Stimulated activated CD8-positive, alpha-beta memory T cell treated with anti-CD3 and anti-CD28 coated beads, Interleukin-2, amount 100 ng/mL, for 1 hour (primary cell): Measurements from ENCODE around the gene OR5K1.

Experiments
- DNase-seq, 2 donors: peaks; one replicate each; pipeline ENCODE4 v3.0.0-alpha.2; 2020; ENCODE audit warnings: low read depth in 2 of 2

The OR5K1 gene

DNA sequence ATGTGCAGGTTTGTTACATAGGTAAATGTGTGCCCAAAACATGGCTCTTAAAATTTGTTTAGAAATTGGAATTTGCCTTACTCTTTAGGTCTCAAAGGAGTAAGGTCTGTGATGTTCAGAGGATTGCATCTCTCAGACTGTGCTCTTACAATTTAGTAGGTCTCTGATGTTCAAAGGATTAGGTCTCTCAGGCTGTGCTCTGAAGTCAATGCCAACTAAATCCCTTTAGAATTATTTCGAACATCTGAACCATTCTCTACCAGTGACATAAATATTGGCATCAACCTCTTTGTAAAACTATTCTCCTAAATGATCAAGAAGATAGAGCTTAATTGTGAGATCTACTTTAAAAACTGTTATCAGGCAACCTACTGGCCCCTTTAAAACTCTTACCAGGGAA is at the start of gene OR5K1:
Gene OR5K1, plus strand, starts transcription at position 301 of the 400 bp plus-strand sequence. CDS start 6,376 bp downstream, outside the sequence.
- no peak for DNase-seq

DNA sequence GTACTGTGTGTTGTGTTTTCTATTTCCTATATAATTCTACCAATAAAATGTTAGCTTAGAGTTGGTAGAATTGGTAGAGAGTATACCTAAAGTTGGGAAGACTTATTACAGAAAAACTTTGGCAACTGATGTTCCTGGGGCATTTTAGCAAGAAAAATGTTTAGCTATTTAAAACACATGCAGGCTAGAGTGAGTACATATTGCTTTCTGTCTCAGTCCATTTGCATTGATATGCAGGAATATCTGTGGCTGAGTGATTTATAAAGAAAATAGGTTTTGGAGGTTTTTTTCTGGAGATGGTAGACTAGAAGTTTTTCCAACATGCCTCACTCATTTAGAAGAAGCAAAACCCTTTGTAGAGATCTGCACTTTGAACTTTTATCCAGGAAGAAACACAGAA is 30.4 kb upstream of the OR5K1 start:
- no peak for DNase-seq

DNA sequence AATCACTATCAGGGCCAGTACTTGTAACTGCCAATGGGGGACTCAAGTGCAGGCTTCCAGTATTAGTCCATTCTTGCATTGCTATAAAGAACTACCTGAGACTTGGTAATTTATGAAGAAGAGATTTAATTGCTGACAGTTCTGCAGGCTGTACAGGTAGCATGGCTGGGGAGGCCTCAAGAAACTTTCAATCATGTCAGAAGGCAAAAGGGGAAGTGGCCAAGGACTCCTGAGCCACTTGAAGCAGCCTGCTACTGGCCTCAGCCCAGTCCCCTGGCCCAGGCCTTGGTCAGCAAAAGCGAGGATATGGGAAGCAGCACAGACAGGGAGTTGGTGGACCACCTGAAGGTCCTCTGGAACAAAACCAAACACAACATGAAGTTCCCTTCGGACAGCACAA is 29.2 kb upstream of the OR5K1 start:
- DNase-seq = no peak

DNA sequence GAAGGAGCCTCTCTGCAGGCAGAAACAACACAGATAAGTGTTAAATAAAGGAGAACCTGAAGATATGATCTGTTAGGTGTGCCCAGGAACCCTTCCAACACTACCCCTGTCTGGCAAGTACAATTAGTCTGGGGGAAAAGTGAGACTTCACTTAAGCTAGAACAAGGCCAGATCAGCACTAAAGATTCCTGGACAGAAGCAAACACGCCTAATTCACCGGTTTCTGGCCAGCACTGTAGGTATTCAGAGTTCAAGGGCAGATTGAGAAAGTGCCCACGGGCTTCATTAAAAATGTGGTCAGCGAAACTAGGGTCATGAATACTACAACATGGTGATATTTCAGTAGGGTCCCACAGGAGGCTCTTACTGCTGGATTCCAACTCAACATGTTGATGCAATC is 28.6 kb upstream of the OR5K1 start:
- DNase-seq = no peak

DNA sequence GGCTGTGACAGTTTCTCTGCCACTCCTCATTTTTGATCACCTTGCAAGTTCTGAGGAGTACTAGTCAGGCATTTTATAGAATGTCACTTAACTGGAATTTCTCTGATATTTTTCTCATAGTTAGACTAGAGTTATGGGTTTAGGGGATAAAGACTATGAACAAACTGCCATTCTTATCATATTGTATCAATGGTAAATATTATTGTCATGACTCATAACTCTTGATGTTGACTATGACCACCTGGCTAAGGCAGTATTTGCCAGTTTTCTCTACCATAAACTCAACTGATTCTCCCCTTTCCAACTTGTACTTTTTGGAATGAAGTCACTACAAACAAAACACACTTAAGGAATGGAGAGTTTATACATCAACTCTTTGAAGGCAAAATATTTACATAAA is 22.7 kb upstream of the OR5K1 start:
- DNase-seq = no peak

DNA sequence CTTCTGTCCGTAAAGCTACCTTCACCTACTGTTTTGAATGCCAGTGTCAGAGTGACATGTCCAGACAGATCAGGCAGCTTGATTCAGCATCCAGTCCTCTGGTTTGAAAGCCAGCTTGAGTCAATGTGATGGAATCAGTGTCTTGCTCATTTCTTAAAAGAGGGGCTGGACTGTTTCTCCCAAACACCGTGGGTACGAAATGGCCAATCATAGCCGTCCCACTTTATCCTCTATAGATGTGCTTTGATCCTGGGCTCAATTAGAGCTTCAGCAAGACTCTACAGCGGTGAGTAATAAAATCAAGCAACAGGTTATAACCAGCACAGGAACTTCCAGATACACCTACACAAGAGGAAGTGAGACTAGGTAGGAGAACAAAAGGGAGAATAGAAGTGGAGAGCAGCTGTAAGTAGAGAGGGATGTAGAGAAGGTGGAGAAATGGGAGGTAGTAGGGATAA is 17.0 kb upstream of the OR5K1 start:
- DNase-seq = no peak

DNA sequence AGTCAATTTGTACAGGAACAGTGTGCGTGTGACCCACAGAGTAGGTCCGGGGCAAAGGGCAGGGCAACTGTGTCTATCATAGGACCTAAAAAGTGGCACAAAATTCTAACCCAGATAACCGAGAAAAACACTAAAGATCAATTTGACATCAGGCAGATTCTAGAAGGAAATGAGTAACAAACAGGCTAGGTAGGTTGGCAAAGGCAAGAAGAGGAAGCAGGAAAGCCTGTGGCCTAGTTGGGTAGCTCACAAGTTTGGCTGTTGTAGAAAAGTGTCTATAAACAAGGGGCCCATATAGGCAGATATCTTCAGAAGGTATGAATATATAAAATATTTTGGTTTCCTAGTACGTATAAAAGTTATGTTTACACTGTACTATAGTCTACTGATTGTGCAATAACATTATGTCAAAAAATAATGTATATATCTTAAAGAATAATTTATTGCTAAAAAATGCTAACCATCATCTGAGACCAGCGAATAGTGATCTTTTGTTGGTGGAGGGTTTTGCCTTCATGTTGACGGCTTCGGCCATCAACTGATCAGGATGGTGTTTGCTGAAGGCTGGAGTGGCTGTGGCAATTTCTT is 13.3 kb upstream of the OR5K1 start:
- DNase-seq = no peak

DNA sequence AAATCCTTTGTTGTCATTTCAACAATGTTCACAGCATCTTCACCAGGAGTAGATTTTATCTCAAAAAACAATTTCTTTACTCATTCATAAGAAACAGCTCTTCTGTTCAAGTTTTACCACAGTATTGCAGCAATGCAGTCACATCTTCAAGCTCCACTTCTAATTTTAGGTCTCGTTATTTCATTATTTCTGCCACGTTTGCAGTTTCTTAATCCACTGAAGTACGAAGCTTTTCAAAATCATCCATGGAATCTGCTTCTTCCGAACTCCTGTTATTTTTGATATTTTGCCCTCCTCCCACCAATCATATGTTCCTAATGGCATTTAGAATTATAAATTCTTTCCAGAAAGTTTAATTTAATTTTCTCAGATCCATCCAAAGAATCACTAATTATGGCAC is 12.6 kb upstream of the OR5K1 start:
- no peak for DNase-seq

DNA sequence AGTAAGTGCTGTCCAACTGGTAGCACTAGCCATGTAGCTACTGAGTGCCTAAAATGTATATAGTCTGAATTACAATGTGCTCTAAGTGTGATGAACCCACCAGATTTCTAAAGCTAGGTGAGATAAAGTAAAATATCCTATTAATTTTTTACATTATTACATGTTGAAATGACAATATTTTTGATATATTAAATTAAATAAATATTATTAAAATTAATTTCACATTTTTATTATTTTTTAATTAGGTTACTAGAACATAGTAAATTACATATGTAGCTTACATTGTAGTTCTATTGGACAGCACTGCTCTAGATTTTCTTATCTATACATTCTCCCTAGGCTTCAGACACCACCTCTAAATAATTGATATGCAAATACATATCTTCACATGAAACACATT is 9.2 kb upstream of the OR5K1 start:
- no peak for DNase-seq

DNA sequence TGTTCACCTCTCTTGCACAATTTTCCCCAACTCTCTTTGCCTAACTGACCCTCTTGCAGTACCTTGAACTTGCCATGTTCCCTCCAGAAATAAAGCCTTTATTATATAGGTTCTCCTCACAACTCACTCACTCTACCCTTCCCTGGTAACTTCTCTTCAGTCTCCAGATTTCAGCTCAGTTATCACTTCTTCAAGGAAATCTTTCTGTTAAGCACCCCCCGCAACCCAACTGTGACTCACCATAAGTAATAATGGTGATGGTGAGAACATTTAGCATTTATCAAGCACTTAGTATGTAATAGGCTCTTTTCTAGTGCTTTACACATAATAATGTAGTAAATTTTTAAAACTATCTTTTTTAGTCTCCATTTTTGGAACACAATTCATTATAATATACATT is 8.1 kb upstream of the OR5K1 start:
- DNase-seq = no peak

DNA sequence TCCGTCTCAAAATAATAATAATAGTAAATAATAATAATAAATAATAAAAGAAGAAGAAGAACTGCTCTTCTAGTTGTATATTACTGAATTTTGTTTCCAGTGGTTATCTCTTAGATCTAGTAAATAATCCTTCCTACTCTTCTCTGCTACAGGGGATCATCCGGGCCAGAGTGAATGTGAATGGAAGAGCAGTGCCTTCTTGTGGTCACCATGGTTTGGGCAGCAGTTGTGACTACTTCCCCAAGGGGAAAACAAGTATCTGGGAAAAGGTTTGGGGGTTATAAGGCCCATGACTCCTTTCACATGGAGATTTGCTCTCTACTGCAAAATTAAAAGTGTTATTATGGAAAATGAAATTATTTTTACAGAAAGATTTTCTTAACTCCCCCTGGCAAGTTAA is 5.5 kb upstream of the OR5K1 start:
- DNase-seq = no peak

DNA sequence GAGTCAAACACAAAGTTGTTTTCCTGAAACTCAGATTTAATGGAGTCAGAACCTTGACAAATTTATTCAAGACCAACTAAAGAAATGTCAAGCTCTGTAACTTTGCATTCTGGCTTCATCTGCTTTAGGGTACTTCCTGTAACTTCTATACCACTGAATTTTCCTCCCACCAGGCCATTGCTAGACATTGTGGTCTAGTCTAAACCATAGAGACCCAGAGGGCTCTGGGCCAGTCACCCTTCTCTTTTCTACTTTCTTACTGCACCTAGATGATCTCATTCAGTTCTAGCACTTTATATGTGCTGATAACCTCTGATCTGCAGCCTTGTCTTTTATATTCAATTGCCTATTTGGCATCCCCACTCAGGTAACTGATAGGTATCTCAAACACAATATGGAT is 2.8 kb upstream of the OR5K1 start:
- no peak for DNase-seq

DNA sequence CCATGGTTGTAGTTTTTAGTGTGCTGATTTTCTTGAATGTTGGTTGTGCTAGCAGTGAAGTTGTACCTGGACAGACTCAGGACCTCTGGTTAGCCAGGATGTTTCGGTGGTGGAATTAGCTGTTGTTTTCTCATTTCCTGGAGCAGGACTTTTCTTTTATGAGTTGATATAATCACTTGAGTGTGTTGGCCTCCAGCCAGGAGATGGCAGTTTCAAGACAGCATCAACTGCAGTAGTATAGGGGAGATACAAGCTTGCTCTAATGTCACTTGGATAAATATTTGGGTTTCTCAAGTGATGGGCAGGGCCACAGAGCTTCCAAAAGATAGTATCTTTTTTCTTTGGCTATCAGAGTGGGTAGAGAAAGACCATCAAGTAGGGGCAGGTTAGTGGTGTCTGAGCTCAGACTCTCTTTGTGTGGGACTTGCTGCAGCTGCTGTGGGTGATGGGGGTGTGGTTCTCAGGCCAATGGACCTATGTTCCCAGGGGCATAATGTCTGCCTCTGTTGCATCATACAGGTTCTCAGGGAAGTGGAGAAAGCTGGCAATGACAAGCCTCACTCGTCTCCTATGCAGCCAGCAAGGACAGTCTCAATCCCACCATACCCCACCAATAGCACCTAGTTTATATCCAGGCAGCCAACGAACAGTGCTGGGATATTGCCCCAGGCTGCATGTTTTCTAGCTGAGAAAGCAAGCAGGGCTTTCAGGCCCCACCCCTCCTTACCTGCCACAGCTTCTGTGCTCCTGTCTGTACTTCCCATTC is 19.9 kb downstream of the OR5K1 start:
- DNase-seq = no peak

DNA sequence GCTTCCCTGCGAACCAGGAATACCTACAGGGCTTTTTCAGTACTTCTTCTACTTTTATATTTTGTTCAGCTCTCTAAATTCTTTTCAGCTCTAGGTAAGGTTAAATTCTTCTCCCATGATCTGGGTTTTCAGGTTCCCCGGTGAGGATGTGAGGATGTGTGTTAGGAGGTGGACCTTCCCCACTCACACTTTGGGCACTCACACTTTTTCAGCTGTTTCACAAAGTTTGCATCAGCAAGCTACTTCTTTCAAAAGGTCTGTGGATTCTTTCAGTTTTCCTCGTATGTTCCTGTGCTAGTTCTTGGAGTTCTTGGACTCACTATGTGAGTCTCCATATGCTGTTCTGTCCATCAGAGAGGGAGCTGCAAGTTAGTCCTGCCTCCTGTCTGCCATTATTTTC is 20.6 kb downstream of the OR5K1 start:
- no peak for DNase-seq

DNA sequence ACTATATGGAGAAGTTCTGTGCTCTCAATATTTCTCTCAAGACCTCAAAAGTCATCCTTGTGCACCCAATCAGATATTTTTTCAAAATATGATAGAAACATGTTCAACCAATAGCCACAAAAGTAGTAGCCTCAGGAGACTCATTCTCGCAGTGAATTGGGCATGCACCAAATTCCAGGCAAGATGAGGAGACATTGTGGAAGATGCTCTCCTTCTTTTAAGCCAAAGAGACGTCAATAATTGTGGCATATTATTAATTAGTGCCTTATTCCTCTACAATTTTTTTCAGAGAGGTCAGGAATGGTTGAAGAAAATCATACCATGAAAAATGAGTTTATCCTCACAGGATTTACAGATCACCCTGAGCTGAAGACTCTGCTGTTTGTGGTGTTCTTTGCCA is 34.4 kb downstream of the OR5K1 start, which contains the start of gene OR5K2:
Gene OR5K2, plus strand, starts transcription at position 301 of the 400 bp plus-strand sequence. Its CDS starts 0 bp downstream, at position 301.
- DNase-seq = no peak

DNA sequence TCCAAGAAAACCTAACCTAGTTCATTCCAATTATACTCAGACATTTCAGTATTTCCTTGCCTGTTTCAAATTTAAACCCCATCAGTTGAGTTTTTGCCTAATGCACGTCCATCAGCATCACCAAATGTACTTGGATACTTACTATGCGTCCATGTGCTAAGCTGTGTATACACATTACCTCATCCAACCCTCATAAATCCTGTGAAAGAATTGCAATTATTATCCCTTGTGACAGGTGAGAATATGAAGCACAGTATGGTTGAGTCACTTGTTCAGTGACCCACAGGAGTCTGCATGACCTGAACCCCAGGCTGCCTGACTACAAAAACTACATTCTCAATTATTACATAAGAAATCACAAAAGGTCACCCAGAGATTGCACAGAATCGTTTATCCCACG is 37.0 kb downstream of the OR5K1 start:
- DNase-seq = no peak

DNA sequence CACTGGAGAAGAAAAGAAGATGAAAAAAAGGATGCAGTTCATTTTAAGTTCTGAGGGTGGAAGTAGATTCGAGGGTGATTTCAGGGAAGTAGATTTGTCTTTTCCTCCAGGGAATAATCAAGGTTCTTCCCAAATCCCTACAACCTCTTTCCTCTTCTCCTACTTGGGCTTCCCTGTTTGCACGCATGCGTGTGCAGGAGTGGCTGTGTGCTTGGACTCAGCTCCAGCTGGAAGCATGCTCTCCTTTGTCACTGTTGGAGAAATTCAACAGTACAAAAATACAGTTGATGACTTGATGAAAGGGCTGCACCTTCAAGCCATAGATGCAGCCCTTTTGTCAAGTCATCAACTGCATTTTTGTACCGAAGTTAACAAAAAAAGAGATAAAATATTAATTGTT is 38.3 kb downstream of the OR5K1 start:
- DNase-seq = no peak

DNA sequence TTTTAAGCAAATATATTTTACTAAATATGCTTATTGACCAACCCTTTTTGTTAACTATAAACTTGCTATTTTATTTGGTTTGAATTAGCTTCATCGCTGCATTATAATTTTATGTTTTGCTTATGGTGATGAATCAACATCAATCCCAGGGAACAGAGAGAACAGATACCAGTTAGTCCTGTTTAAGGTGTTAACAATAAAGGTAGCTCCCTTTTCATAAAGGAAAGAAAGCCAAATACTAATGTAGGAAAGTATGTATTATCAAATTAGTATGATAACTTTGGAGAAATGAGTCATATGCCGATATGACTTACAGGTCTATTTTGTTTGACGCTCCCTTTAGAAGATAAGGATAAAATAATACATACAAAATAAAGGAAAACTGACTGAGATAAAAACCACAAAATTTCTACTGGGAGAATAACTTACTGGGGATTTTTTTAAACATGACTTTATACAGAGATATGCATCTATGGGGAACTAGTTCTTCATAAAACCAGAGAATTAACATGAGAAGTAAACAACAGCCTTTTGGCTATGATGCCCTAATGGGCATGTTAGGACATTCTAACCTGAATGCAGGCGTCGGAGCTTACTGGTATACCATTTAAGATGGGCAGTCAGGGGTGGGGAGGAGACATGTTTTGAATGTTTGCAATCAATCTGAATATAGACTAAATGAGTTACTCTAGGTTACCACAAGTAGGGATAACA is 39.0 kb downstream of the OR5K1 start:
- DNase-seq = no peak

DNA sequence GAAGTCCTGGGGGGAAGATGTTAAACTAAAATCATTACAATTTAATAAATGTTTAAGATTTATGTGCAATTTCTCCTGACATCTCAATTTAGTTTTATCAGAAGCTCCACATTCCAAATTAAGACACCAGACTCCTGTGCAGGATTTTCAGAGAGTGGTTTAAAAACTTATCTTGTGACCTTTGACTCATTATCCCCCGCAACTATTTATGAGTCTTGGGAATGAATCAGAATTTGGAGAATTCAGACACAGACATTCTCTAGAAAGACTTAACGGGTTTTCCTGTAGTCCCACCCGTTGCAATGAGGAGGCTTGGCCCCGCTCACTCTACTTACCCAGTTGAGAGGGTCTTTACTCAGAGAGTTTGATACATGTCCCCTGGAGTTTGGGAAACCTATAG is 41.5 kb downstream of the OR5K1 start:
- DNase-seq = no peak

DNA sequence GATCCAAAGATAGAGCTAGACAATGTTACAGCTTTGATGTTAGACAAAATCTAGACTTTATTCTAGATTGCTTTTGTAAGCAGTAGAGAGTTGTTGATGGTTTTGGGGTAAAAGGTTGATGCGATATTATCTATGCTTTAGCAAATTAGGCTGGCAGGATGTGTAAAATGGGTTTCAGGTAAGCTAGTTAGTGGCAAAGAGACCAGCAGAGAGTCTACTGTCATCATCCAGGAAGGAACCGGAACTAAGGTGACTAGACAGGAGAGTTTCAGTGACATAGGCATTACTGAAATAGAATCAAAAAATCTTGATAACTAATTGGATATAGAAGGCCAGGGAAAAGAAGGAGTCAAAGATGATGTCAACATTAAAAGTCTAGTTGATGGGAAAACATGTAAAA is 45.6 kb downstream of the OR5K1 start:
- DNase-seq = no peak

DNA sequence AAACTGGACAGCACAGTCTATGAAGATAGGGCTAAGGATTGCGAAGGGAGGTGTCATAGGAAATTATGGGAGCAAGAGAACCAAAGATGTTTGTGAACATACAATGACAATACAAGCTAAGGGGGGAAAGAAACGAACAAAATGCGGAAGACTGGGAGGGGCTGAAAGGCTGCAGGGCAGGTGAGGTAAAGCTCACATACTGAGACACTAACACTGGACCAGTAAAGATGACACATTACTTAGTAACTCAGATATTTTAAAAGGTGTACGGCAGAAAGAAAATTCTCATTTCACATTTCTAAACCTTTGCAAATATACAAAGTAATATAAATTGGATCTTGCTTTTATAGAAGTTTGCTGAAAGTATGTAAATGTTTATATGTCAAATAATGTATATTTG is 49.6 kb downstream of the OR5K1 start:
- DNase-seq = no peak

DNA sequence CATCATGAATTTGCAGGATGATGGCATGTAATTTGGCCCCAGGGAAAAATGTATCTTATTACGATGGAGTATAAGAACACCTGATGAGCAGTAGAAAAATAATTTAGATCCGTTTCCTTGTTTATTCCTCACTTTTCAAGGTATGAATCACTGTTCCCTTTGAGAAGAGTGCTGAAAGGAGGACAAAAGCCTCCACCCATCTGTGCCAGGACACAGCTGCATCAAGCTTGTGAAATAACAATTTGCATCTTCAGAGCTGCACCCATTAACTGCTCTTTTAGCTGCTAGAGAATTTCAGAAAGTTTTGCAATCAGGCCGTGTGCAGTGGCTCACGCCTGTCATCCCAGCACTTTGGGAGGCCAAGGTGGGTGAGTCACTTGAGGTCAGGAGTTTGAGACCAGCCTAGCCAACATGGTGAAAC is 50.1 kb downstream of the OR5K1 start:
- no peak for DNase-seq

DNA sequence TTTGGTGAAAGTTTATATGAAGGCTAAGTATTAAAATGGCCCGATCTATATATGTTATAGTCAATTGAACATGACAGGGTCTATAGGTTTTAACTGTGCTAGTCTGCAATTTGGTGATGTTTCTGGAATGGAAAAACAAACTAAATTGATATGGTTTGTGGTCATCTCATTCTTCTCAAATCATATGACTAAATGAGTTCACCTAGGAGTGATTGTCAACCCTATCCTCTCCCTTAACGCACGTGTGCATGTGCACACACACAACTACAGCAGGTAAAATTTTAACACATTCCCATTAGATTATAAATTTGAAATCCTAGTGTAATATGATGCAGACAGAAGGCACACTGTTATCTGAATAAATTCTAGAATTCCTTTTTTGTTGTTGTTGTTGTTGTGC is 50.7 kb downstream of the OR5K1 start:
- no peak for DNase-seq
